GM18519 (cell line): ENCODE measurements around the gene PCK2.

Source experiments
- ATAC-seq: cut with Tn5 transposase; IDR thresholded peaks from one replicate; pipeline ENCODE4 v1.9.1; 2021; ENCODE audit warnings: mild to moderate bottlenecking, moderate library complexity; ENCODE audit not compliant: unreplicated experiment, low FRiP score

PCK2 gene

GRCh38 chr14:24113801-24114531 lies 19.9 kb downstream of the PCK2 start:
- peak; percentile 9 for ATAC-seq

GRCh38 chr14:24114532-24115421 lies 20.7 kb downstream of the PCK2 start, which contains the start of the genes DCAF11 and NRL:
Gene DCAF11 (plus strand): TSS chr14:24114777. CDS start chr14:24115595, 818 bp downstream.
Gene NRL (minus strand): TSS chr14:24114949. CDS start chr14:24082848, 32,101 bp downstream.
- peak; percentile 74 for ATAC-seq

- ATAC-seq, result no peak
Measured at GRCh38 chr14:24115422-24116127, 21.5 kb downstream of the PCK2 start.

GRCh38 chr14:24116128-24116814 lies 22.2 kb downstream of the PCK2 start:
- ATAC-seq, result no peak

- no peak for ATAC-seq
Measured at GRCh38 chr14:24117179-24117578, 23.1 kb downstream of the PCK2 start.

- ATAC-seq, result no peak
Measured at GRCh38 chr14:24119691-24120090, 25.6 kb downstream of the PCK2 start.

- ATAC-seq, result no peak
Measured at GRCh38 chr14:24121210-24121609, 27.1 kb downstream of the PCK2 start.

GRCh38 chr14:24122416-24122815 lies 28.3 kb downstream of the PCK2 start:
- ATAC-seq, result no peak

GRCh38 chr14:24122898-24123297 lies 28.8 kb downstream of the PCK2 start:
- ATAC-seq, result no peak

GRCh38 chr14:24123424-24124417 lies 29.6 kb downstream of the PCK2 start:
- no peak for ATAC-seq

GRCh38 chr14:24126939-24127338 lies 32.8 kb downstream of the PCK2 start:
- no peak for ATAC-seq

- ATAC-seq, result no peak
Measured at GRCh38 chr14:24127673-24128072, 33.6 kb downstream of the PCK2 start.

- no peak for ATAC-seq
Measured at GRCh38 chr14:24129410-24129998, 35.4 kb downstream of the PCK2 start.

- no peak for ATAC-seq
Measured at GRCh38 chr14:24130380-24130716, 36.2 kb downstream of the PCK2 start, which contains the start of gene FITM1. Gene FITM1 (plus strand): TSS chr14:24130659. CDS start chr14:24131564, 905 bp downstream.

GRCh38 chr14:24130717-24131548 lies 36.8 kb downstream of the PCK2 start:
- ATAC-seq, result no peak

- ATAC-seq, result no peak
Measured at GRCh38 chr14:24131549-24131966, 37.4 kb downstream of the PCK2 start.

GRCh38 chr14:24132061-24132685 lies 38.1 kb downstream of the PCK2 start:
- ATAC-seq, result no peak
